ENCODE results near the gene ANKH. TPM values are rescaled to one million over a fixed set of nuclear protein-coding genes. Genes with fewer than 3 reads are reported as not detected.

The ANKH gene
- polyA plus RNA-seq, 3 donors = 2.4 to 6.3 (median 3.1) TPM

DNA sequence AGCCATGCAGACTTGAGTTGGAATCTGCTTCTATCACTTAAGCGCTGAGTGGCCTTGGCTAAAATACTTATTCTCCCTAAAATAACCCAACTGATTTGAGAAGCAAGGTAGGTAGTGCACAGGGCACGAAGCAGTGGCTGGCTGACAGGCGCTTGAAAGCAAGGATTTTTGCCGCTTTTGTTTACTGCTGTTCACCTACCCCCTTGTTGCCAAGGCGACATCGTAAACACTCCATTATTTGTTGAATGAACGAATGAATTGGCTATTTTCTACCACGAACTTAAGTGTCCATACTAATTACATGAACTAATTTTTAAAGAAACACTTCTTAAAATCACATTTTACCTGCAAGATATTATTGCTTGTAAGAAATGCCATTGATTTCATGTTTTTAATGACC lies 98.0 kb downstream of the ANKH start:
- no peak overlapping the region for H3K27ac Mint-ChIP-seq
- H3K9me3 ChIP-seq (replicated peaks in 1 of 2; ENCODE audit: control insufficient read depth in 1 of 2, insufficient read depth in 1 of 2, low read length in 2 of 2) = no peaks in the 10 kb centered on the region
- no peaks in the 10 kb centered on the region for H3K36me3 ChIP-seq (replicated peaks in 1 of 2; ENCODE audit: control insufficient read depth in 1 of 2, insufficient read depth in 2 of 2, low read length in 2 of 2)
- TF ChIP-seq, protein P1, sequence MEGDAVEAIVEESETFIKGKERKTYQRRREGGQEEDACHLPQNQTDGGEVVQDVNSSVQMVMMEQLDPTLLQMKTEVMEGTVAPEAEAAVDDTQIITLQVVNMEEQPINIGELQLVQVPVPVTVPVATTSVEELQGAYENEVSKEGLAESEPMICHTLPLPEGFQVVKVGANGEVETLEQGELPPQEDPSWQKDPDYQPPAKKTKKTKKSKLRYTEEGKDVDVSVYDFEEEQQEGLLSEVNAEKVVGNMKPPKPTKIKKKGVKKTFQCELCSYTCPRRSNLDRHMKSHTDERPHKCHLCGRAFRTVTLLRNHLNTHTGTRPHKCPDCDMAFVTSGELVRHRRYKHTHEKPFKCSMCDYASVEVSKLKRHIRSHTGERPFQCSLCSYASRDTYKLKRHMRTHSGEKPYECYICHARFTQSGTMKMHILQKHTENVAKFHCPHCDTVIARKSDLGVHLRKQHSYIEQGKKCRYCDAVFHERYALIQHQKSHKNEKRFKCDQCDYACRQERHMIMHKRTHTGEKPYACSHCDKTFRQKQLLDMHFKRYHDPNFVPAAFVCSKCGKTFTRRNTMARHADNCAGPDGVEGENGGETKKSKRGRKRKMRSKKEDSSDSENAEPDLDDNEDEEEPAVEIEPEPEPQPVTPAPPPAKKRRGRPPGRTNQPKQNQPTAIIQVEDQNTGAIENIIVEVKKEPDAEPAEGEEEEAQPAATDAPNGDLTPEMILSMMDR (IDR thresholded peaks at IDR 0.05) = no peak
- H3K27ac ChIP-seq (ENCODE audit: low read depth in 1 of 2, low read length in 2 of 2) = no peak overlapping the region
- H3K4me3 Mint-ChIP-seq = no peak overlapping the region
- no peaks in the 10 kb centered on the region for H4K20me1 ChIP-seq (ENCODE audit: insufficient read depth, low read length)
- no peaks in the 10 kb centered on the region for H3K79me2 ChIP-seq (ENCODE audit: insufficient read depth, low read length)
- H3K9me3 Mint-ChIP-seq = no peaks in the 10 kb centered on the region
- no peaks in the 10 kb centered on the region for H3K4me1 ChIP-seq (ENCODE audit: control insufficient read depth in 1 of 2, insufficient read depth in 2 of 2, low read length in 2 of 2)
- DNase-seq = no peak
- no peak overlapping the region for H3K9ac ChIP-seq (ENCODE audit: insufficient read depth, low read length, poor library complexity, severe bottlenecking)
- no peaks in the 10 kb centered on the region for H3K4me1 Mint-ChIP-seq
- no peak overlapping the region for H2AFZ ChIP-seq (ENCODE audit: insufficient read depth, low read depth, low read length, poor library complexity, severe bottlenecking)
- no peaks in the 10 kb centered on the region for H3K27me3 ChIP-seq (ENCODE audit: control insufficient read depth in 2 of 2, insufficient read depth in 2 of 2, low read length in 2 of 2)
- no peaks in the 10 kb centered on the region for H3K36me3 Mint-ChIP-seq
- intact Hi-C loops (cut with micrococcal nuclease) = no loop called here
- no peak overlapping the region for H3K4me2 ChIP-seq (replicated peaks; ENCODE audit: extremely low read depth, low read length, poor library complexity, severe bottlenecking)
- 100% methylated on average over 3 of the region's 8 CpGs for WGBS (ENCODE audit: insufficient coverage)
- H3K27me3 Mint-ChIP-seq (ENCODE audit: low read depth in 3 of 3) = peaks cover 0 to under 1% (median 0%) of the 10 kb centered on the region in 3 donors
- no peak overlapping the region for H3K4me3 ChIP-seq (replicated peaks in 1 of 3; ENCODE audit: low read depth in 2 of 3, low read length in 3 of 3)

DNA sequence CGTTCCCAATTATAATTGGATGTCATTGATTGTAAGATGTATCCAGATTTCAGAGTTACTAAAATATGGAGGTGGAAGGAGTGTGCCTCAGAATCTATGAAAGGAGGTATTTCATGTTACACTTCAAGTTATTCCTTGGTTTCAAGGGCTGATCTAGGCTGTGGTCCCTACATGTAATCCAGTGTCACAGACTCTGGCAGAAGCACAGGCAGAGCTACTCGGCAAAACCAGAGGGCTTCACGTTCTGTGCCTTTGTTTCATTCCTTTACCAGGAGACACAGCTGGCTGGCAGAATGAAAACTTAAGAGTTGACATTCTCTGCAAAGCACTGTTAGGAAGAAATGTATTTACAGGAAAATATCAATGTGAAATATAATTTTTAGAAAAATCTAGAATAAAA lies 99.6 kb downstream of the ANKH start:
- Mint-ChIP-seq H3K4me1 (no peaks in the 10 kb centered on the region), H3K4me3 (no peak overlapping the region), H3K27ac (no peak overlapping the region), H3K9me3 (no peaks in the 10 kb centered on the region), H3K36me3 (peaks cover 0 to 1% of the 10 kb centered on the region in 2 donors), H3K27me3 (ENCODE audit: low read depth in 3 of 3) (no peaks in the 10 kb centered on the region)
- Histone ChIP-seq H3K79me2 (ENCODE audit: insufficient read depth, low read length) (no peaks in the 10 kb centered on the region), H3K27ac (ENCODE audit: low read depth in 1 of 2, low read length in 2 of 2) (no peak overlapping the region), H3K36me3 (replicated peaks in 1 of 2; ENCODE audit: control insufficient read depth in 1 of 2, insufficient read depth in 2 of 2, low read length in 2 of 2) (no peaks in the 10 kb centered on the region), H3K9me3 (replicated peaks in 1 of 2; ENCODE audit: control insufficient read depth in 1 of 2, insufficient read depth in 1 of 2, low read length in 2 of 2) (no peaks in the 10 kb centered on the region), H2AFZ (ENCODE audit: insufficient read depth, low read depth, low read length, poor library complexity, severe bottlenecking) (no peak overlapping the region), H3K27me3 (ENCODE audit: control insufficient read depth in 2 of 2, insufficient read depth in 2 of 2, low read length in 2 of 2) (no peaks in the 10 kb centered on the region), H3K4me3 (replicated peaks in 1 of 3; ENCODE audit: low read depth in 2 of 3, low read length in 3 of 3) (no peak overlapping the region), H3K9ac (ENCODE audit: insufficient read depth, low read length, poor library complexity, severe bottlenecking) (no peak overlapping the region), H3K4me1 (ENCODE audit: control insufficient read depth in 1 of 2, insufficient read depth in 2 of 2, low read length in 2 of 2) (no peaks in the 10 kb centered on the region), H4K20me1 (ENCODE audit: insufficient read depth, low read length) (no peaks in the 10 kb centered on the region), H3K4me2 (replicated peaks; ENCODE audit: extremely low read depth, low read length, poor library complexity, severe bottlenecking) (no peak overlapping the region)
- TF ChIP-seq, protein P1 (IDR thresholded peaks at IDR 0.05) = no peak
- intact Hi-C loops (cut with micrococcal nuclease) = no loop called here
- WGBS (ENCODE audit: insufficient coverage) = 100% methylated on average over 2 of the region's 3 CpGs
- no peak for DNase-seq
